Measurements from ENCODE around the gene KRT77. TPM values are rescaled to one million over a fixed set of nuclear protein-coding genes. Genes with fewer than 3 reads are reported as not detected.

The KRT77 gene
- polyA plus RNA-seq, 1 donor from 2014 or later, result not detected

DNA sequence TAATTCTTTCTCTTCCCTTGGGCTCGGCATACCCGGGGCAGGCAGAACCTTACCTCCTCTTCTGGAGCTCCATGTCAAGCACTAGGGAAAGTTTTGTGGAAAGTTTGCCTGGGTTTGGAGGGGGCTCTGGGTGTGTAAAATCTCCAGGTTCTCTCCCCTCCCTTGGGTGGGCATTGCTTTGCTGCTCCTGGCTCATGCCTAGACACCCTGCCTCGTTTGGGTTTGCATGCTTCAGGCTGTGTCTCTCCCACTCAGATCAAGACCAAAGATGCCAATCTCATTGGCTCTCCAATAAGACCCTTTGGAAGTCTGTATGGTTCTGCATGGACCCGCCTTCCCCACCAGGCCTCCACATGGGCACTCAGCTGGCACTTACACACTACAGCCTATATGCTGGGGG lies 45.1 kb downstream of the KRT77 start:
- H3K4me2 ChIP-seq (ENCODE audit: low read length), result no peak overlapping the region
- H4K20me1 ChIP-seq (ENCODE audit: insufficient read depth), result no peaks in the 10 kb centered on the region
- H3F3A ChIP-seq (ENCODE audit: insufficient read depth, low read length, poor library complexity, severe bottlenecking), result no peaks in the 10 kb centered on the region
- H3K9me2 ChIP-seq (ENCODE audit: insufficient read depth, low read length), result no peaks in the 10 kb centered on the region
- no peaks in the 10 kb centered on the region for H3K9me3 ChIP-seq (ENCODE audit: low read length)
- H3K79me2 ChIP-seq (replicated peaks; ENCODE audit: insufficient read depth, low read length), result no peaks in the 10 kb centered on the region
- no peaks in the 10 kb centered on the region for H3K36me3 ChIP-seq (ENCODE audit: insufficient read depth, low read length)
- no peak overlapping the region for H3K4me3 ChIP-seq (ENCODE audit: low read length)
- no peak overlapping the region for H3K9ac ChIP-seq (ENCODE audit: low read length)
- TF ChIP-seq POLR2AphosphoS5 (IDR thresholded peaks at IDR 0.05), result no peak
- TF ChIP-seq, protein P1, sequence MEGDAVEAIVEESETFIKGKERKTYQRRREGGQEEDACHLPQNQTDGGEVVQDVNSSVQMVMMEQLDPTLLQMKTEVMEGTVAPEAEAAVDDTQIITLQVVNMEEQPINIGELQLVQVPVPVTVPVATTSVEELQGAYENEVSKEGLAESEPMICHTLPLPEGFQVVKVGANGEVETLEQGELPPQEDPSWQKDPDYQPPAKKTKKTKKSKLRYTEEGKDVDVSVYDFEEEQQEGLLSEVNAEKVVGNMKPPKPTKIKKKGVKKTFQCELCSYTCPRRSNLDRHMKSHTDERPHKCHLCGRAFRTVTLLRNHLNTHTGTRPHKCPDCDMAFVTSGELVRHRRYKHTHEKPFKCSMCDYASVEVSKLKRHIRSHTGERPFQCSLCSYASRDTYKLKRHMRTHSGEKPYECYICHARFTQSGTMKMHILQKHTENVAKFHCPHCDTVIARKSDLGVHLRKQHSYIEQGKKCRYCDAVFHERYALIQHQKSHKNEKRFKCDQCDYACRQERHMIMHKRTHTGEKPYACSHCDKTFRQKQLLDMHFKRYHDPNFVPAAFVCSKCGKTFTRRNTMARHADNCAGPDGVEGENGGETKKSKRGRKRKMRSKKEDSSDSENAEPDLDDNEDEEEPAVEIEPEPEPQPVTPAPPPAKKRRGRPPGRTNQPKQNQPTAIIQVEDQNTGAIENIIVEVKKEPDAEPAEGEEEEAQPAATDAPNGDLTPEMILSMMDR (IDR thresholded peaks at IDR 0.05; ENCODE audit: poor library complexity, severe bottlenecking), result no peak
- no peak for TF ChIP-seq RAD21 (conservative IDR thresholded peaks at IDR 0.05)
- TF ChIP-seq EP300 (conservative IDR thresholded peaks at IDR 0.05; ENCODE audit: poor library complexity, severe bottlenecking), result no peak
- no peak for TF ChIP-seq EZH2 (IDR thresholded peaks at IDR 0.05; ENCODE audit: borderline replicate concordance, insufficient read depth, low read length, poor library complexity, severe bottlenecking)
- no peak for TF ChIP-seq SMC3 (conservative IDR thresholded peaks at IDR 0.05; ENCODE audit: poor library complexity)
- no peak for TF ChIP-seq TAF1 (IDR thresholded peaks at IDR 0.05; ENCODE audit: low read depth)
- no peak for TF ChIP-seq MXI1 (conservative IDR thresholded peaks at IDR 0.05; ENCODE audit: poor library complexity, severe bottlenecking)
- TF ChIP-seq, protein P2, sequence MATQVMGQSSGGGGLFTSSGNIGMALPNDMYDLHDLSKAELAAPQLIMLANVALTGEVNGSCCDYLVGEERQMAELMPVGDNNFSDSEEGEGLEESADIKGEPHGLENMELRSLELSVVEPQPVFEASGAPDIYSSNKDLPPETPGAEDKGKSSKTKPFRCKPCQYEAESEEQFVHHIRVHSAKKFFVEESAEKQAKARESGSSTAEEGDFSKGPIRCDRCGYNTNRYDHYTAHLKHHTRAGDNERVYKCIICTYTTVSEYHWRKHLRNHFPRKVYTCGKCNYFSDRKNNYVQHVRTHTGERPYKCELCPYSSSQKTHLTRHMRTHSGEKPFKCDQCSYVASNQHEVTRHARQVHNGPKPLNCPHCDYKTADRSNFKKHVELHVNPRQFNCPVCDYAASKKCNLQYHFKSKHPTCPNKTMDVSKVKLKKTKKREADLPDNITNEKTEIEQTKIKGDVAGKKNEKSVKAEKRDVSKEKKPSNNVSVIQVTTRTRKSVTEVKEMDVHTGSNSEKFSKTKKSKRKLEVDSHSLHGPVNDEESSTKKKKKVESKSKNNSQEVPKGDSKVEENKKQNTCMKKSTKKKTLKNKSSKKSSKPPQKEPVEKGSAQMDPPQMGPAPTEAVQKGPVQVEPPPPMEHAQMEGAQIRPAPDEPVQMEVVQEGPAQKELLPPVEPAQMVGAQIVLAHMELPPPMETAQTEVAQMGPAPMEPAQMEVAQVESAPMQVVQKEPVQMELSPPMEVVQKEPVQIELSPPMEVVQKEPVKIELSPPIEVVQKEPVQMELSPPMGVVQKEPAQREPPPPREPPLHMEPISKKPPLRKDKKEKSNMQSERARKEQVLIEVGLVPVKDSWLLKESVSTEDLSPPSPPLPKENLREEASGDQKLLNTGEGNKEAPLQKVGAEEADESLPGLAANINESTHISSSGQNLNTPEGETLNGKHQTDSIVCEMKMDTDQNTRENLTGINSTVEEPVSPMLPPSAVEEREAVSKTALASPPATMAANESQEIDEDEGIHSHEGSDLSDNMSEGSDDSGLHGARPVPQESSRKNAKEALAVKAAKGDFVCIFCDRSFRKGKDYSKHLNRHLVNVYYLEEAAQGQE (IDR thresholded peaks at IDR 0.05; ENCODE audit: borderline replicate concordance), result no peak
- H3K27me3 ChIP-seq (ENCODE audit: insufficient read depth, low read depth, low read length), result no peaks in the 10 kb centered on the region
- H2AFZ ChIP-seq (ENCODE audit: low read depth, low read length), result no peak overlapping the region
- H3K27ac ChIP-seq (ENCODE audit: low read length), result no peak overlapping the region

DNA sequence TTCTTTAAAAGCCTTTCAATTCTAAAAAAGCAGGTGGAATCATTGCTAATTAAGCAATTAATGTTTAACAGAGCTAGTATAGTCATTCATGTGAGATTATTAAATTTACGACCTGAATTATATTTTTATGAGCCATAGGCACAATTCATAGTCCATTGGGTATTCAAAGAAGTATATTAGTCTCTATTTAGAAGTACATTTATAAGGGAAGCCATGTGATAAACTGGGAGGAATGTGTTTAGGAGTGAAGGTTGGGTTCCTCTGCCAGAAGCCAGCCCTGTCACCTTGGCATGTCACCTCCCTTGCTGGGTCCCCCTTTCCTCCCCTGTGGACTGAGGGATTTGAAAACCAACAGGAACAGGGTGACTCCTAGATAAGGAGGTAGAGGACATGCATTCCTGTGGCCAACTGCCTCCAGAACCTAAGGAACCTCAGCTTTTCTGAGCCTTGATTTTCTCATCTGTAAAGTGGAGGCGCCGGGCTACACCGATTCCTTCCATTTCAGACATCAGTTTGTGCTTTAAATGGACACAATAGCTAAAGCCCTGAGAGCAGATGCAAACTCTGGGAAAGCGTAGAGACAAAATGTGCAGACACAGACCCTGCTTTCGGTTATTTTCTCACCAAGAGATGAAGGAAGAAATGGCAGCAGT lies 45.9 kb downstream of the KRT77 start:
- no peak for TF ChIP-seq MXI1 (conservative IDR thresholded peaks at IDR 0.05; ENCODE audit: poor library complexity, severe bottlenecking)
- no peak for TF ChIP-seq TAF1 (IDR thresholded peaks at IDR 0.05; ENCODE audit: low read depth)
- TF ChIP-seq EP300 (conservative IDR thresholded peaks at IDR 0.05; ENCODE audit: poor library complexity, severe bottlenecking), result no peak
- no peaks in the 10 kb centered on the region for H3K36me3 ChIP-seq (ENCODE audit: insufficient read depth, low read length)
- no peaks in the 10 kb centered on the region for H3K27me3 ChIP-seq (ENCODE audit: insufficient read depth, low read depth, low read length)
- H3K79me2 ChIP-seq (replicated peaks; ENCODE audit: insufficient read depth, low read length), result no peaks in the 10 kb centered on the region
- no peak overlapping the region for H3K9ac ChIP-seq (ENCODE audit: low read length)
- no peaks in the 10 kb centered on the region for H3K9me2 ChIP-seq (ENCODE audit: insufficient read depth, low read length)
- H3F3A ChIP-seq (ENCODE audit: insufficient read depth, low read length, poor library complexity, severe bottlenecking), result no peaks in the 10 kb centered on the region
- H3K4me3 ChIP-seq (ENCODE audit: low read length), result no peak overlapping the region
- H4K20me1 ChIP-seq (ENCODE audit: insufficient read depth), result no peaks in the 10 kb centered on the region
- no peak overlapping the region for H2AFZ ChIP-seq (ENCODE audit: low read depth, low read length)
- H3K4me2 ChIP-seq (ENCODE audit: low read length), result no peak overlapping the region
- no peaks in the 10 kb centered on the region for H3K9me3 ChIP-seq (ENCODE audit: low read length)
- no peak overlapping the region for H3K27ac ChIP-seq (ENCODE audit: low read length)

Data from neural cell (in vitro differentiated cells).